KOPT-K1 (cell line): ENCODE measurements around the gene CCDC88C.
A peak's percentile ranks its signal among the peaks of the same experiment; 100 is the strongest.

Experiments used
- H3K27ac ChIP-seq: fragments of 200-600 bp; sonication (generic); 2 replicates; pipeline ENCODE4 v1.5.1; 2016; ENCODE audit warnings: antibody characterized with exemption, mild to moderate bottlenecking, low read depth, low read length; ENCODE audit not compliant: poor library complexity, severe bottlenecking
- H3K36me3 ChIP-seq: fragments of 200-600 bp; sonication (generic); 2 replicates; pipeline ENCODE4 v1.5.1; 2017; ENCODE audit warnings: antibody characterized with exemption, mild to moderate bottlenecking, low read length, moderate library complexity; ENCODE audit not compliant: insufficient read depth
- H3K9me3 ChIP-seq: fragments of 200-600 bp; sonication (generic); 2 replicates; pipeline ENCODE4 v1.5.1; 2017; ENCODE audit warnings: antibody characterized with exemption, low read length, mild to moderate bottlenecking; ENCODE audit not compliant: insufficient read depth, poor library complexity, severe bottlenecking

The CCDC88C gene

DNA sequence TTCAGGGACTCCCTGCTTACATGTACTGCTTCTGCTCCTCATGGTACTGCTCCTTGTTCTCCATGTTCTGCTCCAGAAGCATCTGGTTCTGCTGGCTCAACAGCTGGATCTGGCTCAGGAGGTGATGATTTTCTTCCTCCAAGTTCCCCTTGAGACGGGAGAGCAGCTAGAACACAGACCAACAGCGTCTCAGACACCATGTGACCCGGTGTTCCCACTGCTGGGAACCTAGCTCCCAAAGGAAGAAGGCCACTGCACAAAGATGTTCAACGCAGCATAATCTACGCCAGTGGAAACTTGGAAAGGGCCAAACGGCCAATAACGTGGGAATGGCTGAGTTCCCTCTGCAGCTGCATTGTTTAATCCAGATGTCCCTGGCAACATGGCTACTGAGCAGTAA lies 123.5 kb downstream of the CCDC88C start:
- Histone ChIP-seq H3K9me3 (no peaks in the 10 kb centered on the region), H3K36me3 (peaks cover 100% of the 10 kb centered on the region), H3K27ac (no peak overlapping the region)

- Histone ChIP-seq H3K36me3 (peaks cover 99% of the 10 kb centered on the region), H3K27ac (no peak overlapping the region)
These were observed 124.3 kb downstream of the CCDC88C start for GRCh38 chr14:91293281-91293680.

GRCh38 chr14:91292491-91292890 lies 125.1 kb downstream of the CCDC88C start:
- H3K36me3 ChIP-seq = peaks cover 99% of the 10 kb centered on the region
- no peaks in the 10 kb centered on the region for H3K9me3 ChIP-seq
- H3K27ac ChIP-seq = no peak overlapping the region

More at GRCh38 chr14:91293281-91293680, 124.3 kb downstream of the CCDC88C start:
- H3K9me3 ChIP-seq = no peaks in the 10 kb centered on the region

GRCh38 chr14:91291786-91292405 lies 125.7 kb downstream of the CCDC88C start:
- Histone ChIP-seq H3K36me3 (peaks cover 99% of the 10 kb centered on the region), H3K9me3 (no peaks in the 10 kb centered on the region), H3K27ac (no peak overlapping the region)

GRCh38 chr14:91290986-91291385 lies 126.6 kb downstream of the CCDC88C start:
- Histone ChIP-seq H3K36me3 (peaks cover 99% of the 10 kb centered on the region), H3K9me3 (no peaks in the 10 kb centered on the region), H3K27ac (no peak overlapping the region)

GRCh38 chr14:91289464-91289863 lies 128.2 kb downstream of the CCDC88C start:
- H3K9me3 ChIP-seq = no peaks in the 10 kb centered on the region
- H3K27ac ChIP-seq = no peak overlapping the region
- peaks cover 99% of the 10 kb centered on the region for H3K36me3 ChIP-seq

GRCh38 chr14:91288876-91289275 lies 128.7 kb downstream of the CCDC88C start:
- Histone ChIP-seq H3K36me3 (peaks cover 99% of the 10 kb centered on the region), H3K27ac (no peak overlapping the region), H3K9me3 (no peaks in the 10 kb centered on the region)

DNA sequence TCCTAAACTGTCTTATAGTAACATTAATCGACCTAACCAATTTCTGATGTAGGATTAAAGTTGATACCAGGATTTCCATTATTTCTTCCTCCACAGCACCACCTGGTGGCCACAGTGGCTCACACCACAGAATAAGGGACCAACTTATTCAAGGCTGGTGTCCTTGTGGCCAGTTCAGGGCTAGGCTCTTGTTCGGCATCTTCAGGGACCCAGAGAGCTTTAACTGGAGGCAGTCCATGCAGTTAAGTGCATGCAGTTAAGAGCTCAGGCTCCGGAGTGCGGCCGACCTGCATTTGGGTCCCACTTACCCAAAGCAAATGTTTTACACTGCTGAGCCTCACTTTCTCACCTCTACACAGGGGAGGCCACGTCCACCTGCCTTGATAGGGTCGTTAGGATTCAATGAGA lies 131.1 kb downstream of the CCDC88C start:
- peaks cover 92% of the 10 kb centered on the region for H3K36me3 ChIP-seq
- H3K27ac ChIP-seq = peak overlapping the region; percentile 100

GRCh38 chr14:91284791-91285548 lies 132.7 kb downstream of the CCDC88C start:
- Histone ChIP-seq H3K27ac (peak overlapping the region; percentile 100), H3K36me3 (peaks cover 92% of the 10 kb centered on the region), H3K9me3 (no peaks in the 10 kb centered on the region)

More for the DNA sequence above, 131.1 kb downstream of the CCDC88C start:
- no peaks in the 10 kb centered on the region for H3K9me3 ChIP-seq

DNA sequence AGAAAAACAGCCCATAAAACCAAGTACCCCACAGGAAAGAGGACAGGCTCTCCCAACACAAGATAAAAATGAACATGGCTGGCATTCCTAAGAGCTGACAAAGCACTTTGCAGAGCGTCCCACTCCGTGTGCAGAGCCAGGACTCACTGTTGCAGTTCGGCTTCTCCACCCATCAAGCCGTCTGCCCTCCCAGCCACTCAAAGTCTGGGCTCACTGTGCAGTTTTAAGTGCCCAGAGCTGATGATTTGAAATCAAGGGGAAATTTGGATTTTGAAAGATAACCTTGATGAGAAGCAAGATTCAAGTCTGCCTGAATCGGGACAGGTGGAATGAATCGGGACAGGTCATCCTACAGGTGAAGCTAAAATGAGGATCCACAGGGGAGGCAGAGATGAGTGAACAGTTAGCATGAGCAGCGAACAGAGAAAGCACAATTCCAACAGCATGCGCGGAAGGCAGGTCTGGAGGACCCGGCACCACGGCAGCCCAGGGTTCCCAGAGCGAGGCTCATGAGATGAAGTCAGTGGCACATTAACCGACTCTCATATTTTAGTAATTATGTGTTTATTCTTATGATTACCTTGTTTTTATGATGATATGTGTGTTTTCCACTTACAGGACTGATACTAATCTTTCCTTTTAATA lies 133.4 kb downstream of the CCDC88C start:
- Histone ChIP-seq H3K27ac (peak overlapping the region; percentile 100), H3K36me3 (peaks cover 92% of the 10 kb centered on the region)

GRCh38 chr14:91283666-91284065 lies 134.0 kb downstream of the CCDC88C start:
- Histone ChIP-seq H3K27ac (peak overlapping the region; percentile 100), H3K9me3 (no peaks in the 10 kb centered on the region), H3K36me3 (peaks cover 93% of the 10 kb centered on the region)

More for the DNA sequence above, 133.4 kb downstream of the CCDC88C start:
- H3K9me3 ChIP-seq = no peaks in the 10 kb centered on the region

GRCh38 chr14:91282954-91283645 lies 134.5 kb downstream of the CCDC88C start:
- peak overlapping the region; percentile 100 for H3K27ac ChIP-seq
- peaks cover 93% of the 10 kb centered on the region for H3K36me3 ChIP-seq
- H3K9me3 ChIP-seq = no peaks in the 10 kb centered on the region

DNA sequence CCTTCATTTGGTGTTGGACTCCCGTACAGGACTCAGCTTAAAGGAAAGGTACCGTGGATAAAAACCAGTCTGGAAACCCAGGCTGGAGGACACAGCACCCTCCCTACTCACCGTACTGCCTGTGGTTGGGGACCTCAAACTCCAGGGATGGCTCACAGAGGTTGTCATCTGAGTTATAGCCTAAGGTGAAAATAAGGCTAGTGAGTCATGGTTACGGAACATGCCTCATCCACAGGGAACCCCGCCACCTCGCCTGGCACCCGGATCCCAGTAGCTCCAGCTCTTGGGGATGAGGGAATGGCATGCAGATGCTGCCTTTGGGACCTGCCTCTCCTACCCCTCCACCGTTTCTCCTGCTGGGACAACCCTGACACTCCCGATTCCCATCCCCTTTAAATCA lies 136.3 kb downstream of the CCDC88C start:
- Histone ChIP-seq H3K9me3 (no peaks in the 10 kb centered on the region), H3K27ac (peak overlapping the region; percentile 100), H3K36me3 (peaks cover 93% of the 10 kb centered on the region)

GRCh38 chr14:91280129-91280528 lies 137.5 kb downstream of the CCDC88C start:
- Histone ChIP-seq H3K9me3 (no peaks in the 10 kb centered on the region), H3K36me3 (peaks cover 92% of the 10 kb centered on the region), H3K27ac (peak overlapping the region; percentile 100)

GRCh38 chr14:91279354-91279753 lies 138.3 kb downstream of the CCDC88C start:
- Histone ChIP-seq H3K36me3 (peaks cover 92% of the 10 kb centered on the region), H3K27ac (peak overlapping the region; percentile 100), H3K9me3 (no peaks in the 10 kb centered on the region)
